ENCODE data around the gene TMEM164.

The TMEM164 gene

GRCh38 chrX:110181459-110182137, 178.7 kb downstream of the TMEM164 start:
- Histone ChIP-seq H3K4me1 (ENCODE audit: control insufficient read depth in 5 of 5, insufficient read depth in 5 of 5, low read length in 5 of 5) (peaks cover 0 to 12% (median 5%) of the 10 kb centered on the region in 5 donors), H3K36me3 (ENCODE audit: control insufficient read depth in 5 of 5, insufficient read depth in 5 of 5, low read length in 5 of 5) (peaks cover 0 to 15% (median 0%) of the 10 kb centered on the region in 5 donors), H3K27ac (ENCODE audit: low read depth, low read length) (peak overlapping the region; percentile 45), H3K9me3 (ENCODE audit: control insufficient read depth in 5 of 5, low read length in 5 of 5) (peaks cover 0 to 4% (median 0%) of the 10 kb centered on the region in 5 donors), H3K4me3 (ENCODE audit: low read depth in 1 of 5, low read length in 5 of 5) (no peak overlapping the region), H3K9ac (ENCODE audit: low read length in 5 of 5) (no peak overlapping the region), H3K27me3 (ENCODE audit: control insufficient read depth in 5 of 5, insufficient read depth in 4 of 5, low read length in 5 of 5) (peaks cover 0 to 14% (median 8%) of the 10 kb centered on the region in 5 donors)

DNA sequence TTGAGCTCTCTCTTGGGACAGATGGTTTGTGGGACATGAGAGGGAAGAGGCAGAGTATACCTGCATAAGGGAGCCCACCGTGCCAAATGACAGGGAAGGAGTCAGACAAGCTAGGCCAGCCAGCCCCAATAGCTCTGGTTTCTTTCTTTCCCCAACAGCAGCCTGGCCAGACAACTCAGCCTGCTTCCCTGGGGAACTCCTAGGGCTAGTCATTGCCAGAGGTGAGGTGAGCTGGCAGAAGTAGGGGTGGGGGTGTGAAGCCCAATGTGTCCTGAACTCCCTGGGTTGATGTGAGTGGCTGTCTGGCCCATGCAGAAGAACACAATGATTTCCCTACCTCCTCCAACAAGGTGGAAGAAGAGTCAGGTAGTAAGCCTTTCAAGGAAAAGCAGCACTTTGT, 179.4 kb downstream of the TMEM164 start:
- Histone ChIP-seq H3K4me1 (ENCODE audit: control insufficient read depth in 5 of 5, insufficient read depth in 5 of 5, low read length in 5 of 5) (peaks cover 0 to 12% (median 5%) of the 10 kb centered on the region in 5 donors), H3K27me3 (ENCODE audit: control insufficient read depth in 5 of 5, insufficient read depth in 4 of 5, low read length in 5 of 5) (peaks cover 0 to 12% (median 8%) of the 10 kb centered on the region in 5 donors), H3K36me3 (ENCODE audit: control insufficient read depth in 5 of 5, insufficient read depth in 5 of 5, low read length in 5 of 5) (peaks cover 0 to 12% (median 0%) of the 10 kb centered on the region in 5 donors), H3K9me3 (ENCODE audit: control insufficient read depth in 5 of 5, low read length in 5 of 5) (peaks cover 0 to 4% (median 0%) of the 10 kb centered on the region in 5 donors), H3K4me3 (ENCODE audit: low read depth in 1 of 5, low read length in 5 of 5) (no peak overlapping the region), H3K27ac (ENCODE audit: low read depth, low read length) (peak overlapping the region; percentile 45), H3K9ac (ENCODE audit: low read length in 5 of 5) (no peak overlapping the region)

DNA sequence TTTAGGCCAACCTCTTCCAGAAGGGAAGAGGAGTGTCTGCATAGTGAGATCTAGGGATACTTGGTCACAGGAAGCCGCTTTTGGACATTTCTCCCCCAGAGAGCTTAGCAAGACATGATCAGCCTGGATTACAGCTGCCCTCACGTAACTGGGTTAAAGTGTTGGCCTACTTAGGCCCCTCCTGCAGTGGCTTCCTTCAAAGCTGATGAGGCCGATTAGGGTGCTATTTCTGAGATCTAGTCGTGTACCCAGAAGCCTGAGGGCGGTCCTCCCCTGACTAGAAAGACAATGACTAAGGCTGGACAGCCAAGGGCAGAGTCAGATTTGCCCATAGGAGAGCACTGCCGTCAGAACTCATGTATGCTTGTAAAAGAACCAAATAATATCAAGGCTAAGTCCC, 180.0 kb downstream of the TMEM164 start:
- H3K9me3 ChIP-seq (ENCODE audit: control insufficient read depth in 5 of 5, low read length in 5 of 5), result peaks cover 0 to 4% (median 0%) of the 10 kb centered on the region in 5 donors
- no peak overlapping the region for H3K9ac ChIP-seq (ENCODE audit: low read length in 5 of 5)
- peaks cover 0 to 12% (median 0%) of the 10 kb centered on the region in 5 donors for H3K36me3 ChIP-seq (ENCODE audit: control insufficient read depth in 5 of 5, insufficient read depth in 5 of 5, low read length in 5 of 5)
- H3K4me3 ChIP-seq (ENCODE audit: low read depth in 1 of 5, low read length in 5 of 5), result no peak overlapping the region
- H3K4me1 ChIP-seq (ENCODE audit: control insufficient read depth in 5 of 5, insufficient read depth in 5 of 5, low read length in 5 of 5), result peaks cover 0 to 12% (median 5%) of the 10 kb centered on the region in 5 donors
- peaks cover 0 to 12% (median 8%) of the 10 kb centered on the region in 5 donors for H3K27me3 ChIP-seq (ENCODE audit: control insufficient read depth in 5 of 5, insufficient read depth in 4 of 5, low read length in 5 of 5)
- no peak overlapping the region for H3K27ac ChIP-seq (ENCODE audit: low read depth, low read length)

GRCh38 chrX:110183314-110183713, 180.4 kb downstream of the TMEM164 start:
- H3K27me3 ChIP-seq (ENCODE audit: control insufficient read depth in 5 of 5, insufficient read depth in 4 of 5, low read length in 5 of 5), result peaks cover 0 to 9% (median 8%) of the 10 kb centered on the region in 5 donors
- H3K36me3 ChIP-seq (ENCODE audit: control insufficient read depth in 5 of 5, insufficient read depth in 5 of 5, low read length in 5 of 5), result peaks cover 0 to 10% (median 0%) of the 10 kb centered on the region in 5 donors
- H3K27ac ChIP-seq (ENCODE audit: low read depth, low read length), result no peak overlapping the region
- peaks cover 0 to 4% (median 0%) of the 10 kb centered on the region in 5 donors for H3K9me3 ChIP-seq (ENCODE audit: control insufficient read depth in 5 of 5, low read length in 5 of 5)
- H3K9ac ChIP-seq (ENCODE audit: low read length in 5 of 5), result no peak overlapping the region
- no peak overlapping the region for H3K4me3 ChIP-seq (ENCODE audit: low read depth in 1 of 5, low read length in 5 of 5)
- peaks cover 0 to 12% (median 5%) of the 10 kb centered on the region in 5 donors for H3K4me1 ChIP-seq (ENCODE audit: control insufficient read depth in 5 of 5, insufficient read depth in 5 of 5, low read length in 5 of 5)

DNA sequence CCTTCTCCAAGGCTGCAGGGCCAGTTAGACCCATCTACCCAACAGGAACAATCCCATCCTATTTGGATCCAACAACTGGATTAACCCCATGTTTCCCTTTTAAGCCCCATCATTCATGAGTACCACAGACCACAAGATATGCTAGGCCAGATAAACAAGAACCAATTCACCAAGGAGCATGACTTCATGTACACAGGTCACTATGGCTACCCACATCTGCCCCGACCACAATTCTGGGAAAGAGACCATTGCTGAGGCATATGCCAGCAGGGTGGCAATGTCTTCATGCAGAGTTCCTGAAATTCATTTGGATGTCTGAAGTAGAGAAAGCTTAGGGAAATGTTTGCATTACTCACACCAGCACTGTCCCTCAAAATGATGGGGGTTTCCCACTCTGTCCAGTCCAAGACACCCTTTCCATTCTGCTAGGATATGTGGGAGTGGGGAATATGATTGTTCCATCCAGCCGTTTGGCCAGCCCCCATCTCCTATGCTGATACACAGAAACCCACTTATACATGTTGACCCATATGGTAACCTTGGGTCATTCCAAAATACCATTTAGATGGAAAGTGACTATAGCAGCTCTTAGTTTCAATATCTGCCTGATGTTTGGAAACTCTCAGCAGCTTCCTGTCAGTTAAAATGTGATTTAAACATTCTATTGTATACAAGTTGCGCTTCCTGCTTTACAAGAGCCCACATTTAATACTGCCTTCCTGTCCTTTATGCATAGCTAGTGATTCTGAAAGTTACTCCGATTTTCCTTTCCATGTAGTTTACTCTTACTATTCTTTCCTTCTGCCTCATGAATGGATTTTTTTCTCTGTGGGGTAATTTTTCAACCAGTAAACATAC, 186.0 kb downstream of the TMEM164 start:
- Histone ChIP-seq H3K4me3 (ENCODE audit: low read depth in 1 of 5, low read length in 5 of 5) (no peak overlapping the region), H3K27ac (ENCODE audit: low read depth, low read length) (no peak overlapping the region), H3K27me3 (ENCODE audit: control insufficient read depth in 5 of 5, insufficient read depth in 4 of 5, low read length in 5 of 5) (peaks cover 0 to 5% (median 3%) of the 10 kb centered on the region in 5 donors), H3K36me3 (ENCODE audit: control insufficient read depth in 5 of 5, insufficient read depth in 5 of 5, low read length in 5 of 5) (no peaks in the 10 kb centered on the region), H3K4me1 (ENCODE audit: control insufficient read depth in 5 of 5, insufficient read depth in 5 of 5, low read length in 5 of 5) (no peaks in the 10 kb centered on the region), H3K9me3 (ENCODE audit: control insufficient read depth in 5 of 5, low read length in 5 of 5) (peaks cover 0 to 4% (median 0%) of the 10 kb centered on the region in 5 donors), H3K9ac (ENCODE audit: low read length in 5 of 5) (no peak overlapping the region)

- Histone ChIP-seq H3K27ac (ENCODE audit: low read depth, low read length) (no peak overlapping the region), H3K9ac (ENCODE audit: low read length in 5 of 5) (no peak overlapping the region), H3K4me1 (ENCODE audit: control insufficient read depth in 5 of 5, insufficient read depth in 5 of 5, low read length in 5 of 5) (no peaks in the 10 kb centered on the region), H3K9me3 (ENCODE audit: control insufficient read depth in 5 of 5, low read length in 5 of 5) (no peaks in the 10 kb centered on the region), H3K27me3 (ENCODE audit: control insufficient read depth in 5 of 5, insufficient read depth in 4 of 5, low read length in 5 of 5) (peaks cover 0 to 5% (median 3%) of the 10 kb centered on the region in 5 donors), H3K36me3 (ENCODE audit: control insufficient read depth in 5 of 5, insufficient read depth in 5 of 5, low read length in 5 of 5) (no peaks in the 10 kb centered on the region), H3K4me3 (ENCODE audit: low read depth in 1 of 5, low read length in 5 of 5) (no peak overlapping the region)
Observed at GRCh38 chrX:110192516-110192915, 189.6 kb downstream of the TMEM164 start.

DNA sequence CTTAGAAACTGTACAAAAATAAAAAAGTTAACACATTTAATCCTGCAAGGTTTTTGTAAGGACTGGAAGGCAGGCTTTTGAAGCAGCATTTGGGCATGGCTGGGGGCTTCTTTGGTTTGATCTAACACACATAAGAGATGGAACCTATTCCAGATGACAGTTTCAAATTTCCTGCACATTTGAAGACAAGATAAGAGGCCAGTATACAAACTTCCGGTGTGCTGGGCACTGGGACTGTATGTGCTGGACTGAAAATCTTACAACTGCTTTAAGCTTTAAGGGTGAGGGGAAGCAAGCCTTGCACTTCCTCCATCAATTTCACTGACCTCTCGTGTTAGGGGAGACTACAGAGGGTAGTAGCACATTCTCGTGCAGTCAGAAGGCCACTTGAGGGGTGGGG, 192.1 kb downstream of the TMEM164 start:
- Histone ChIP-seq H3K9ac (ENCODE audit: low read length in 5 of 5) (no peak overlapping the region), H3K4me1 (ENCODE audit: control insufficient read depth in 5 of 5, insufficient read depth in 5 of 5, low read length in 5 of 5) (no peaks in the 10 kb centered on the region), H3K4me3 (ENCODE audit: low read depth in 1 of 5, low read length in 5 of 5) (no peak overlapping the region), H3K27ac (ENCODE audit: low read depth, low read length) (no peak overlapping the region), H3K36me3 (ENCODE audit: control insufficient read depth in 5 of 5, insufficient read depth in 5 of 5, low read length in 5 of 5) (no peaks in the 10 kb centered on the region), H3K27me3 (ENCODE audit: control insufficient read depth in 5 of 5, insufficient read depth in 4 of 5, low read length in 5 of 5) (peaks cover 0 to 5% (median 2%) of the 10 kb centered on the region in 5 donors), H3K9me3 (ENCODE audit: control insufficient read depth in 5 of 5, low read length in 5 of 5) (no peaks in the 10 kb centered on the region)

DNA sequence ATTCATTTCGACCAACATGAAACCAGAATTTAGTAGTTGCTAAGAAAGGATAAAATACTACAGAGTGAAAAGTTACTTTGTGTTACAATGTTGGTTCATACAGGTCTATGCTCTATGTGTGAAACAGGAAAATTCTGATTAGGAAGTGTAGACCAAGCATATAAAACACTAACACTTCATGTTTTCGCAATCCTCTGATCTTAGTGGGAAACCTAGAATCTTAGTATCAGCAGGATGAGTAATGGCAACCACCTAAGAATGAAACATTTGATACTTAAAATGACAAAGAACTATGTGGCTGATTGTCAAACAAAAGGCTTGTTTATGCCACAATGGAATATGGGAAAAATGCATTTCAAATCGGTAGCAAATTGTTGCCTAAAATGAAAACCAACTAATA, 198.9 kb downstream of the TMEM164 start:
- no peaks in the 10 kb centered on the region for H3K36me3 ChIP-seq (ENCODE audit: control insufficient read depth in 5 of 5, insufficient read depth in 5 of 5, low read length in 5 of 5)
- peaks cover 0 to 5% (median 2%) of the 10 kb centered on the region in 5 donors for H3K27me3 ChIP-seq (ENCODE audit: control insufficient read depth in 5 of 5, insufficient read depth in 4 of 5, low read length in 5 of 5)
- H3K27ac ChIP-seq (ENCODE audit: low read depth, low read length), result no peak overlapping the region
- H3K4me1 ChIP-seq (ENCODE audit: control insufficient read depth in 5 of 5, insufficient read depth in 5 of 5, low read length in 5 of 5), result no peaks in the 10 kb centered on the region
- no peak overlapping the region for H3K9ac ChIP-seq (ENCODE audit: low read length in 5 of 5)
- no peak overlapping the region for H3K4me3 ChIP-seq (ENCODE audit: low read depth in 1 of 5, low read length in 5 of 5)
- no peaks in the 10 kb centered on the region for H3K9me3 ChIP-seq (ENCODE audit: control insufficient read depth in 5 of 5, low read length in 5 of 5)

DNA sequence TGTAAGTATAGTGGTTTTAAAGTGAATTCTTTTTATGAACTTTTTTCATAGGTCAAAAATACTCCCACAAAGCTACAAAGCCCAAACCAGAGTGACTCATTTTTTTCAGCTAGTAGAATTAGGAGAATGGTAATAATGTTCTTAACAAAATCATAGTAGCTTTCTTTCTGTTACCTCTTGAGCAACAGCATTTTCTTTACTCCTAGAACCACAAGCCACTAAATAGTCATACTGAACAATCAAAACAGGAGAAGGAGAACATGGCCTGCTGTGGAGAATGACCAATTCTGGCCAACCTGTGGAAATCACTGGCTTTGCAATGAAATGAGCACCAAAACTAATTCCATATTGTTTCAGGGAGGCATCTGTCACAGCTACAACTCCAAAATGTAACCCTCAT, 202.1 kb downstream of the TMEM164 start:
- no peaks in the 10 kb centered on the region for H3K9me3 ChIP-seq (ENCODE audit: control insufficient read depth in 5 of 5, low read length in 5 of 5)
- H3K36me3 ChIP-seq (ENCODE audit: control insufficient read depth in 5 of 5, insufficient read depth in 5 of 5, low read length in 5 of 5), result no peaks in the 10 kb centered on the region
- no peak overlapping the region for H3K27ac ChIP-seq (ENCODE audit: low read depth, low read length)
- H3K4me1 ChIP-seq (ENCODE audit: control insufficient read depth in 5 of 5, insufficient read depth in 5 of 5, low read length in 5 of 5), result no peaks in the 10 kb centered on the region
- H3K9ac ChIP-seq (ENCODE audit: low read length in 5 of 5), result no peak overlapping the region
- H3K27me3 ChIP-seq (ENCODE audit: control insufficient read depth in 5 of 5, insufficient read depth in 4 of 5, low read length in 5 of 5), result peaks cover 0 to 5% (median 0%) of the 10 kb centered on the region in 5 donors
- H3K4me3 ChIP-seq (ENCODE audit: low read depth in 1 of 5, low read length in 5 of 5), result no peak overlapping the region

DNA sequence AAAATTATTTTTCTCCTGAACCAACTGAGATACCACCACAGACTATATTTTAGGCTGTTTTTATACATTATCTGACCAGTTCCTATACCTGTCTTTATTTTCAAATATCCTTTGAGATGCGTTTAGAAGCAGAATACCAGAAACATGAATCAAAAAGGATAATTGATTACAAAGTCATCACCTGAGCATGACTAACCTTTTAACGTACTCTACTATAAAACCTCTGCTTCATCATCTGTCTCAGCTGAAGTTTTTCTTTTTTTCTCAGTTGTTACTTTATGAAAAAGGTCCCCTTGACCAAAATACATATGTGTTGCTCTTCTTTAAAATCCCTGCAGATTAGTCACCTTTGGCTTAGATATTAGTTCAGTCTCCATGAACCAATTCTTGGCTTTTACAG, 205.2 kb downstream of the TMEM164 start:
- Histone ChIP-seq H3K9me3 (ENCODE audit: control insufficient read depth in 5 of 5, low read length in 5 of 5) (no peaks in the 10 kb centered on the region), H3K36me3 (ENCODE audit: control insufficient read depth in 5 of 5, insufficient read depth in 5 of 5, low read length in 5 of 5) (no peaks in the 10 kb centered on the region), H3K9ac (ENCODE audit: low read length in 5 of 5) (no peak overlapping the region), H3K27me3 (ENCODE audit: control insufficient read depth in 5 of 5, insufficient read depth in 4 of 5, low read length in 5 of 5) (peaks cover 0 to 5% (median 2%) of the 10 kb centered on the region in 5 donors), H3K4me3 (ENCODE audit: low read depth in 1 of 5, low read length in 5 of 5) (no peak overlapping the region), H3K27ac (ENCODE audit: low read depth, low read length) (no peak overlapping the region), H3K4me1 (ENCODE audit: control insufficient read depth in 5 of 5, insufficient read depth in 5 of 5, low read length in 5 of 5) (no peaks in the 10 kb centered on the region)

Data from subcutaneous abdominal adipose tissue (tissue), 5 donors.